ENCODE results near the gene SERINC3. TPM values are rescaled to one million over a fixed set of nuclear protein-coding genes. Genes with fewer than 3 reads are reported as not detected.

SERINC3 gene
- total and polyA plus RNA-seq, 2 experiments from 2014 or later = 18.1 to 33.0 TPM

GRCh38 chr20:44544263-44544662 is 22.4 kb upstream of the SERINC3 start:
- Histone ChIP-seq H4K20me1 (replicated peaks; ENCODE audit: insufficient read depth) (no peaks in the 10 kb centered on the region; the same call in 1 of the 2 replicates), H3K4me2 (no peak overlapping the region), H3K27me3 (ENCODE audit: insufficient read depth) (no peaks in the 10 kb centered on the region), H3K4me1 (ENCODE audit: insufficient read depth) (no peaks in the 10 kb centered on the region), H3K36me3 (ENCODE audit: insufficient read depth) (no peaks in the 10 kb centered on the region), H3K4me3 (no peak overlapping the region), H3K27ac (ENCODE audit: low read depth) (no peak overlapping the region), H3K79me2 (replicated peaks; ENCODE audit: insufficient read depth) (peaks cover 10% of the 10 kb centered on the region; the same call in 1 of the 2 replicates), H2AFZ (no peak overlapping the region), H3F3A (replicated peaks; ENCODE audit: low read depth) (no peaks in the 10 kb centered on the region), H3K9me2 (ENCODE audit: insufficient read depth) (no peaks in the 10 kb centered on the region)
- Mint-ChIP-seq H3K9me3 (no peaks in the 10 kb centered on the region), H3K4me1 (peaks cover 7% of the 10 kb centered on the region), H3K36me3 (ENCODE audit: low read depth) (no peaks in the 10 kb centered on the region), H3K27ac (no peak overlapping the region), H3K27me3 (ENCODE audit: insufficient read depth, low read depth, poor library complexity) (peaks cover 9% of the 10 kb centered on the region), H3K4me3 (no peak overlapping the region)
- TF ChIP-seq EZH2phosphoT487 (IDR thresholded peaks at IDR 0.05; ENCODE audit: unreplicated experiment) (no peak), CTCF (conservative IDR thresholded peaks at IDR 0.05; ENCODE audit: low read depth in 2 of 2) (no peak), ZNF331 (CRISPR knock-in tag; IDR thresholded peaks at IDR 0.05; ENCODE audit: low read depth) (no peak), ZNF114 (CRISPR knock-in tag; IDR thresholded peaks at IDR 0.05) (no peak), ZNF462 (CRISPR knock-in tag; IDR thresholded peaks at IDR 0.05) (no peak), EZH2 (IDR thresholded peaks at IDR 0.05; ENCODE audit: low read depth, unreplicated experiment) (no peak), REST (IDR thresholded peaks at IDR 0.05; ENCODE audit: unreplicated experiment) (no peak), ETS1 (IDR thresholded peaks at IDR 0.05) (no peak), JUNB (IDR thresholded peaks at IDR 0.05; ENCODE audit: unreplicated experiment) (no peak), NANOG (IDR thresholded peaks at IDR 0.05; ENCODE audit: borderline replicate concordance) (no peak), STAT1 (IDR thresholded peaks at IDR 0.05; ENCODE audit: unreplicated experiment) (no peak)
- ATAC-seq = no peak
- DNase-seq (ENCODE audit: low spot score) = no peak

All from GM23338 (cell line).